ENCODE results near the gene DCTN4.

DNA sequence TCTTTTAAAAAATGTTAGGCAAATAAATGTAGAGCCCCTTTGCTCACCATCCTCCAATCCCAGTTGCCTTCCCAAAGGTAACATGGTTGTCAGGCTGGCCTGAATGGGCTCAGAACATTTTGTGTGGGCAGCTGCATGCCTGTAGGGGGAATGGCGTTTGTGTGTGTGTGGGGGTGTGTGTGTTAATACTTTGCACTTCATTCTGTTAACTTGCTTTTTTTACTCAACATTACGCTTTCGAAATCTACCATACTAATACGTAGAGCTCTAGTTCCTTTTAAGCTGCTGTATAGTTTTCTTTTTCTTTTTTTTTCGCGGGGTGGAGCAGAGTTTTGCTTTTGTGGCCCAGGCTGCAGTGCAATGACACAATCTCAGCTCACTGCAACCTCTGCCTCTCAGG, 83.7 kb downstream of the DCTN4 start:
- TF ChIP-seq CTCF (IDR thresholded peaks at IDR 0.05) = no peak
- no peak for TF ChIP-seq POLR2A (IDR thresholded peaks at IDR 0.05)

Measured in Peyer's patch (tissue), 4 donors.